CD4-positive, alpha-beta T cell (primary cell): ENCODE measurements around the gene SHKBP1. TPM values are rescaled to one million over a fixed set of nuclear protein-coding genes. Genes with fewer than 3 reads are reported as not detected.

ENCODE experiments used
- ATAC-seq: fragments of 200-7000 bp; cut with Tn5 transposase; one replicate; pipeline ENCODE4 v1.10.0; 2022; ENCODE audit warnings: mild to moderate bottlenecking; ENCODE audit not compliant: poor library complexity
- CTCF ChIA-PET: fragments of 350-600 bp; sonication (Branson Sonifier 250); formaldehyde crosslinking; loops from one replicate; lab custom pipeline; 2021; ENCODE audit warnings: antibody characterized with exemption, inconsistent platforms; lab: Charles Lee
- POLR2A ChIA-PET: fragments of 350-600 bp; sonication (Branson Sonifier 250); formaldehyde crosslinking; loops from one replicate; lab custom pipeline; 2021; ENCODE audit warnings: antibody characterized with exemption, inconsistent platforms; lab: Charles Lee
- DNase-seq, 14 experiments: peaks; one replicate each; pipeline ENCODE4 v3.0.0-alpha.2; 2013 to 2020; ENCODE audit warnings: mixed read lengths in 2 of 14
- H3K27ac ChIP-seq, 2 donors: one replicate each; pipeline versions ENCODE4 v1.5.1 to v1.7.0; 2013; ENCODE audit warnings: low read length in 2 of 2, low read depth in 1 of 2, mild to moderate bottlenecking in 1 of 2
- H3K27me3 ChIP-seq, 2 experiments: 1 replicate in 1 of 2; 2 replicates in 1 of 2; pipeline versions ENCODE4 v1.6.1 to v1.7.0; 2013; ENCODE audit warnings: low read length in 2 of 2, control low read depth in 1 of 2, mild to moderate bottlenecking in 1 of 2, moderate library complexity in 1 of 2; ENCODE audit not compliant: insufficient read depth in 2 of 2, control insufficient read depth in 1 of 2
- H3K36me3 ChIP-seq: one replicate; pipeline ENCODE4 v1.6.1; 2013; ENCODE audit warnings: low read length, control low read depth; ENCODE audit not compliant: insufficient read depth
- H3K4me1 ChIP-seq: one replicate; pipeline ENCODE4 v1.6.1; 2013; ENCODE audit warnings: low read length, control low read depth; ENCODE audit not compliant: insufficient read depth
- H3K4me3 ChIP-seq: one replicate; pipeline ENCODE4 v1.5.1; 2013; ENCODE audit warnings: mild to moderate bottlenecking, low read length, moderate library complexity
- H3K9me3 ChIP-seq, 2 experiments: 1 replicate in 1 of 2; 2 replicates in 1 of 2; pipeline versions ENCODE4 v1.6.1 to v1.7.0; 2013; ENCODE audit warnings: low read length in 2 of 2, mild to moderate bottlenecking in 2 of 2, control low read depth in 1 of 2, moderate library complexity in 1 of 2; ENCODE audit not compliant: control insufficient read depth in 1 of 2, insufficient read depth in 1 of 2
- H3K27ac Mint-ChIP-seq: one replicate; pipeline ENCODE4 v1.8.0; 2020; ENCODE audit warnings: mixed read lengths
- H3K27me3 Mint-ChIP-seq: one replicate; pipeline ENCODE4 v1.8.0; 2021; ENCODE audit warnings: mixed read lengths
- H3K36me3 Mint-ChIP-seq: one replicate; pipeline ENCODE4 v1.8.0; 2021; ENCODE audit warnings: low read depth, mixed read lengths
- H3K4me1 Mint-ChIP-seq: one replicate; pipeline ENCODE4 v1.8.0; 2021; ENCODE audit warnings: low read depth, mixed read lengths
- H3K4me3 Mint-ChIP-seq: one replicate; pipeline ENCODE4 v1.8.0; 2020; ENCODE audit warnings: mild to moderate bottlenecking, mixed read lengths
- H3K9me3 Mint-ChIP-seq: one replicate; pipeline ENCODE4 v1.8.0; 2020; ENCODE audit warnings: mixed read lengths
- CTCF ChIP-seq: fragments of 200-600 bp; IDR thresholded peaks from one replicate; pipeline ENCODE4 v1.8.0; 2022; ENCODE audit warnings: antibody characterized with exemption, mild to moderate bottlenecking
- intact Hi-C, 2 experiments: fragments of 100-400 bp; cut with DNase I in 1 of 2; cut with micrococcal nuclease in 1 of 2; formaldehyde crosslinking; loops; one replicate each; pipeline versions ENCODE4 v1.15.1 to v1.9.0; 2023 to 2025; cut with DNase I, micrococcal nuclease
- total RNA-seq, 174 experiments: library from RNA in 2 of 174; stranded (reverse) in 2 of 174; gene quantifications; one replicate each; pipeline ENCODE4 v1.2.3 and lab custom pipeline; 2021 to 2026

Gene SHKBP1
- total RNA-seq, 2 experiments from 2014 or later, result 82.5 to 92.9 TPM

- TF ChIP-seq CTCF, result peak; percentile 66
- Mint-ChIP-seq H3K27me3 (peaks cover 60% of the 10 kb centered on the region), H3K4me1 (peaks cover 11% of the 10 kb centered on the region), H3K27ac (no peak overlapping the region), H3K9me3 (no peaks in the 10 kb centered on the region), H3K4me3 (no peak overlapping the region), H3K36me3 (no peaks in the 10 kb centered on the region)
- intact Hi-C loops, result loop anchor here (1.0 kb wide), 2 partner anchors 49 to 85 kb away; no protein-coding TSS in a partner anchor
- no peak overlapping the region for H3K27ac ChIP-seq
- H3K9me3 ChIP-seq, result no peaks in the 10 kb centered on the region
- POLR2A ChIA-PET, result interaction anchor here (0.6 to 1.2 kb wide), 4 partner anchors 52 to 533 kb away, joined by 3 to 4 read pairs (median 4); partner anchors contain the start of gene LTBP4
- peaks cover 28 to 45% of the 10 kb centered on the region in 2 experiments for H3K27me3 ChIP-seq
- H3K4me1 ChIP-seq, result peaks cover 7% of the 10 kb centered on the region
- no peaks in the 10 kb centered on the region for H3K36me3 ChIP-seq
- peak; percentile 56 to 85 (median 66) for DNase-seq
- no peak overlapping the region for H3K4me3 ChIP-seq
- CTCF ChIA-PET, result interaction anchor here (0.6 to 2.7 kb wide), 8 partner anchors 17 to 244 kb away, joined by 3 to 19 read pairs (median 4); no protein-coding TSS in a partner anchor
- ATAC-seq, result peak; percentile 92
Observed at GRCh38 chr19:40549007-40549708, 27.5 kb upstream of the SHKBP1 start.

- H3K36me3 Mint-ChIP-seq, result no peaks in the 10 kb centered on the region
- intact Hi-C loops, result no loop called here
- Histone ChIP-seq H3K9me3 (peaks cover 0 to 7% of the 10 kb centered on the region in 2 experiments), H3K27ac (no peak overlapping the region), H3K4me3 (no peak overlapping the region), H3K4me1 (peaks cover 7% of the 10 kb centered on the region), H3K36me3 (no peaks in the 10 kb centered on the region), H3K27me3 (peaks cover 32 to 55% of the 10 kb centered on the region in 2 experiments)
- H3K4me1 Mint-ChIP-seq, result peaks cover 11% of the 10 kb centered on the region
- H3K27me3 Mint-ChIP-seq, result peaks cover 74% of the 10 kb centered on the region
- TF ChIP-seq CTCF, result no peak
- no peak overlapping the region for H3K27ac Mint-ChIP-seq
- ChIA-PET CTCF (interaction anchor here (0.8 to 1.9 kb wide), 3 partner anchors 52 to 246 kb away, joined by 3 to 5 read pairs (median 3); no protein-coding TSS in a partner anchor), POLR2A (no interaction called here)
- ATAC-seq (no peak), DNase-seq (no peak)
- no peak overlapping the region for H3K4me3 Mint-ChIP-seq
- no peaks in the 10 kb centered on the region for H3K9me3 Mint-ChIP-seq
Observed at GRCh38 chr19:40550951-40551350, 25.7 kb upstream of the SHKBP1 start.

- POLR2A ChIA-PET, result interaction anchor here (0.7 kb wide), 1 partner anchor 18 kb away, joined by 3 read pairs; no protein-coding TSS in a partner anchor
- peaks cover 7% of the 10 kb centered on the region for H3K4me1 ChIP-seq
- intact Hi-C loops, result no loop called here
- H3K4me3 ChIP-seq, result no peak overlapping the region
- no peaks in the 10 kb centered on the region for H3K36me3 Mint-ChIP-seq
- H3K4me3 Mint-ChIP-seq, result no peak overlapping the region
- H3K27me3 Mint-ChIP-seq, result peaks cover 64% of the 10 kb centered on the region
- no peaks in the 10 kb centered on the region for H3K9me3 Mint-ChIP-seq
- peaks cover 11% of the 10 kb centered on the region for H3K4me1 Mint-ChIP-seq
- TF ChIP-seq CTCF, result no peak
- peaks cover 0 to 9% of the 10 kb centered on the region in 2 experiments for H3K9me3 ChIP-seq
- ATAC-seq (no peak), DNase-seq (no peak)
- no peaks in the 10 kb centered on the region for H3K36me3 ChIP-seq
- H3K27me3 ChIP-seq, result peaks cover 32 to 55% of the 10 kb centered on the region in 2 experiments
- CTCF ChIA-PET, result interaction anchor here (0.9 to 1.2 kb wide), 2 partner anchors 9 to 82 kb away, joined by 3 to 4 read pairs; no protein-coding TSS in a partner anchor
- no peak overlapping the region for H3K27ac Mint-ChIP-seq
- H3K27ac ChIP-seq, result no peak overlapping the region
Observed at GRCh38 chr19:40552848-40553247, 23.8 kb upstream of the SHKBP1 start.
